ENCODE data around the gene MAP3K21. TPM values are rescaled to one million over a fixed set of nuclear protein-coding genes. Genes with fewer than 3 reads are reported as not detected.

The MAP3K21 gene
- total and polyA plus RNA-seq, 2 donors: 0.94 to 1.3 TPM

- no peaks in the 10 kb centered on the region for H3K27me3 ChIP-seq (ENCODE audit: control insufficient read depth in 2 of 2, insufficient read depth in 1 of 2, low read length in 1 of 2)
- no peaks in the 10 kb centered on the region for H3K36me3 ChIP-seq (ENCODE audit: control insufficient read depth in 2 of 2, insufficient read depth in 2 of 2, low read length in 1 of 2)
- DNase-seq (ENCODE audit: low read depth in 6 of 9, low spot score in 9 of 9): no peak
- no peaks in the 10 kb centered on the region for H3K9me3 ChIP-seq (ENCODE audit: control insufficient read depth in 2 of 2, insufficient read depth in 1 of 2, low read length in 1 of 2)
- H3K4me3 ChIP-seq (ENCODE audit: low read length in 2 of 2): no peak overlapping the region
- no peak overlapping the region for H3K27ac ChIP-seq (ENCODE audit: low read depth in 1 of 2, low read length in 1 of 2)
- H3K4me1 ChIP-seq (ENCODE audit: control insufficient read depth in 2 of 2, insufficient read depth in 2 of 2, low read length in 2 of 2): no peaks in the 10 kb centered on the region
- 88% methylated on average over 1 of the region's 1 CpG for WGBS
Observed at GRCh38 chr1:233432916-233433315, 105.4 kb downstream of the MAP3K21 start.

DNA sequence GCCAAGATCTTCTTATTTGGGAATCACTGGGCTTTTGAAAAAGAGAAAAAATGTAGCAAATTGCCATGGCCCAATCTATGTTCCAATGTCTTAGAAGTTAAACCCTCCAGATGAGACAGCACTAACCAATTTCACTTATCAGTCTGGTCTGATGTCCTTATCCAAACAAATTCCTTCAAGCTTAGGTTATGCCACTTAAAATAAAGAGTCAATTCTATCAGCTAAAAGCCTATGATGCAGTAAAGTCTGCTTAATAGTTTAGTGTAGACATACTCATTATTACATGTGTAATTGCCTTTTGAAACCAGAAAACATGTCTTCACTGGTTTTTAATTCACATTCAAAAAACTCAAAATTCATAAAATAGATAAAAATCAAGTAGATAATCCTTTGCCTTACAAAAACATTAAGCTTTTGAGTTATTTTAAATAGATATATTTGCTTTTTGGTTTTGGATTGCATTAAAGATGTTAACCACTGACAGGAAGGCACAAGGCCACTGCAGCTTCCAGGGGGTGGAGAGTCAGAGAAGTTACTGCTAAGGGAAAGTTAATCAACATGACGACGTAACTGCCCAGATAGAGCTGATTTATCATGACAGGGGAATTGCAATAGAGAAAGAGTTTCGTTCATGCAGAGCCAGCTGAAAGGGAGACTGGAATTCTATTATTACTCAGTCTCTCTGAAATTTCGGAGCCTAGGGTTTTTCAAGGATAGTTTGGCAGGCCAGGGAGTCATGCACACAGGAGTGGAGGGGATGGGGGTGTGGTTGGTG lies 106.1 kb downstream of the MAP3K21 start:
- H3K36me3 ChIP-seq (ENCODE audit: control insufficient read depth in 2 of 2, insufficient read depth in 2 of 2, low read length in 1 of 2): no peaks in the 10 kb centered on the region

More for the DNA sequence above, 106.1 kb downstream of the MAP3K21 start:
- no peaks in the 10 kb centered on the region for H3K9me3 ChIP-seq (ENCODE audit: control insufficient read depth in 2 of 2, insufficient read depth in 1 of 2, low read length in 1 of 2)
- H3K27ac ChIP-seq (ENCODE audit: low read depth in 1 of 2, low read length in 1 of 2): no peak overlapping the region
- DNase-seq (ENCODE audit: low read depth in 6 of 9, low spot score in 9 of 9): no peak
- 82% methylated on average over 4 of the region's 4 CpGs for WGBS
- no peaks in the 10 kb centered on the region for H3K4me1 ChIP-seq (ENCODE audit: control insufficient read depth in 2 of 2, insufficient read depth in 2 of 2, low read length in 2 of 2)
- H3K27me3 ChIP-seq (ENCODE audit: control insufficient read depth in 2 of 2, insufficient read depth in 1 of 2, low read length in 1 of 2): no peaks in the 10 kb centered on the region
- no peak overlapping the region for H3K4me3 ChIP-seq (ENCODE audit: low read length in 2 of 2)

Other genes starting within 250 kb of the MAP3K21 start
- gene PCNX2, start 32.0 kb upstream of the MAP3K21 start, total RNA-seq: 10.0 TPM
- gene PCNX2, start 32.0 kb upstream of the MAP3K21 start, polyA plus RNA-seq: 7.7 TPM

Data from thymus (tissue), 11 donors.